Activated CD8-positive, alpha-beta memory T cell treated with anti-CD3 and anti-CD28 coated beads for 1 hour (primary cell): Measurements from ENCODE around the gene GUCY2D.
"Not testable (repeated sequence)": the region's sequence is repeated elsewhere in the genome, so short reads cannot be mapped to it uniquely, and the experiment has no call there.

Source experiments
- DNase-seq, 2 donors: peaks; one replicate each; pipeline ENCODE4 v3.0.0-alpha.2; 2020; ENCODE audit warnings: low read depth in 1 of 2; ENCODE audit errors: extremely low read depth in 1 of 2

Gene GUCY2D

DNA sequence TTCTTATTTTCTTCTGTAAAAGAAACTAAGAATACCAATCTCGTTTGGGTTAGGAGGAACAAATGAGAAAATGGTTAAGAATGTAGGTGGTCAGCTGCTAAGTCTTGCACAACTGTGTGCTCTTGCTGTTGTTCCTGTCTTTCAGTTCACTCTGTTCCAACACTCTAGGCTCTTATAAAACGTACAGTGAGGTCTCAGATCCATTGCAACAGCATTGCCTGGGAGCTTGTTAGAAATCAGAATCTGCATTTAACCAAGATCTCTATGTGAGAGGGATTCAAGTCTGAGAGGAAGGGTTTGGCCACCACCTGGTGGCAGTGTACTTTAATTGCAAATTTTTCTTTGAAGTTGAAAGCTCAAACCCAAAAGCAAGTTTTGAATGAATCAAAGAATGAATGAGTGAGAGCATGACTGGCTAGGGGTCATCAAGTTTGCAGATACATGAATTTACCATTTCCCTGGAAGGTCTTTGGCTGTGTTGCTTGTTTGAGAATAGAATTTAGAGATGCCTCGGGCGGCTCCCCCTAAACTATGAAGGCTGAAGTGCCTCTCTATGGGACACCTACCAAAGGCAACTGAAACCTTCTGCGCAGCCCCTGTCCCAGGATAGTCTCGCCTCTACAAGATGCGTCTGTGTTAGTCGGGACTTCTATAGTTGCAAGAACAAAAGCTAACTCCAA is 39.0 kb downstream of the GUCY2D start:
- DNase-seq: no peak

DNA sequence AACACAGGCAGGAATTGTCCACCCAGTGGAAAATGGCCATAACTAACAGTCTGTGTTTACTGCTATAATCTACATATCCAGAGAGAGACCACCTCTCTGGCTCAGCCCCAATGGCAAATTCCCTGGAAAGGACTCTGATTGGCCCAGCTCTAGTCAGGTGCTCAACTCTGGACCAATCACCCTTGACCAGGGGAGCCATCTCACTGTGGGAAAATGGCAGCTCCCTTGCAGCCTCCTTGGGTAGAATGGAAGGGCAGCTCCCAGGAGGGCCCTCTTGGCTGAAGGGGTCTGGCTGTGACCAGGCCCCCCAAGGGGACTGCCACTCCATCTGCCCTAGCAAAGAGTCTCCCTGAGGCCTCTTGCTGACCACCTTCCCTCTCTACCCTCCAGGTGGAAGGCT is 39.6 kb downstream of the GUCY2D start:
- no peak for DNase-seq

DNA sequence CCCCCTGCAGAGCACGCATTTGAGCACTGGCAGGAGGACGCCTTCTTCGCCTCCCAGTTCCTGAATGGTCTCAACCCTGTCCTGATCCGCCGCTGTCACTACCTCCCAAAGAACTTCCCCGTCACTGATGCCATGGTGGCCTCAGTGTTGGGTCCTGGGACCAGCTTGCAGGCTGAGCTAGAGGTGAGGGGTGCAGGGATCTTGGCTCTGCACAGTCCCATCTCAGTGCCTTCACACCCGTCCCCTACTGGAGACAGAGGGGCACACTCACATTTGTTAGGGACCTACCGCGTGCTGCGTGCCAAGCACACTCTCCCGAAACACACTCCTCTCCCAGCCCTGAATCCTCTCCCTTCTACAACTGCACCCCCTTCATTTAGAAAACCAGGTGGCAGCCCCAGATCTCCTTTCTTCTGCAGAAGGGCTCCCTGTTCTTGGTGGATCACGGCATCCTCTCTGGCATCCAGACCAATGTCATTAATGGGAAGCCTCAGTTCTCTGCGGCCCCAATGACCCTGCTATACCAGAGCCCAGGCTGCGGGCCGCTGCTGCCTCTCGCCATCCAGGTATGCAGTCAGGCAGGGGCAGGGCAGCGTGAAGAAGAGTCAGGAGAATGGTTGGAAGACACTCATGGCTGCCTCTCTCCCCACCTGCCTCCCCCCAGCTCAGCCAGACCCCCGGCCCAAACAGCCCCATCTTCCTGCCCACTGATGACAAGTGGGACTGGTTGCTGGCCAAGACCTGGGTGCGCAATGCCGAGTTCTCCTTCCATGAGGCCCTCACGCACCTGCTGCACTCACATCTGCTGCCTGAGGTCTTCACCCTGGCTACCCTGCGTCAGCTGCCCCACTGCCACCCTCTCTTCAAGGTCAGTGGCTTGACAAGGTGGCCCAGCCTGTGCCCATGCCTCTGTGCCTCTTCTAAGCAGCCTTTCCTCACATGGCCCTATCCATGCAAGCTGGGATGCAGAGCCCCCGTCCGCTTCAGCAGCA is 42.7 kb downstream of the GUCY2D start:
- no peak for DNase-seq

DNA sequence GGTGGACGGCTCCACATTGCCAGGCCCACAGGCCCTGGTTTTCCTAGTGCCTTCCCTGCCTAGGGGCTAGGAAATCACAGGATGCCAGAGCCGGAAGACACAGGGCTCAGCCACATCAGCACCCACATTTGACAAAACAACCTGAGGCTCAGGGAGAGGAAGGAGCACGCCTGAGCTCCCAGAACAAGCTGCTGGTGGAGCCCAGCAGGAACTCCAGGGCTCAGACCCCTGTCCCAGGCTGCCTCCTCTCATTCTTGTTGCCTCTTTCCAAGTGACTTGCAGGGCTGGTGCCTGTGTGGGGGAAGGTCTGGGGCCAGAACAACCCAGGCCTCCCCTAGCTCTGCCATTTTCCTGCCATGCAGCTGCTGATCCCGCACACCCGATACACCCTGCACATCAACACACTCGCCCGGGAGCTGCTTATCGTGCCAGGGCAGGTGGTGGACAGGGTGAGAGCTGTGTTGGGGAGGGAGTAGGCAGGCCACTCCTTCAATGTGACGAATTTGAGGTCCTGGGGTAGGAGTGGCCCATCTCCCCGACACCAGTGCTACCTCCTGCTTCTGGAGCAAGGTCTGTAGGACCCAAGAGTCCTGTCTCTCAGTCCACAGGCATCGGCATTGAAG is 44.0 kb downstream of the GUCY2D start:
- no peak for DNase-seq

DNA sequence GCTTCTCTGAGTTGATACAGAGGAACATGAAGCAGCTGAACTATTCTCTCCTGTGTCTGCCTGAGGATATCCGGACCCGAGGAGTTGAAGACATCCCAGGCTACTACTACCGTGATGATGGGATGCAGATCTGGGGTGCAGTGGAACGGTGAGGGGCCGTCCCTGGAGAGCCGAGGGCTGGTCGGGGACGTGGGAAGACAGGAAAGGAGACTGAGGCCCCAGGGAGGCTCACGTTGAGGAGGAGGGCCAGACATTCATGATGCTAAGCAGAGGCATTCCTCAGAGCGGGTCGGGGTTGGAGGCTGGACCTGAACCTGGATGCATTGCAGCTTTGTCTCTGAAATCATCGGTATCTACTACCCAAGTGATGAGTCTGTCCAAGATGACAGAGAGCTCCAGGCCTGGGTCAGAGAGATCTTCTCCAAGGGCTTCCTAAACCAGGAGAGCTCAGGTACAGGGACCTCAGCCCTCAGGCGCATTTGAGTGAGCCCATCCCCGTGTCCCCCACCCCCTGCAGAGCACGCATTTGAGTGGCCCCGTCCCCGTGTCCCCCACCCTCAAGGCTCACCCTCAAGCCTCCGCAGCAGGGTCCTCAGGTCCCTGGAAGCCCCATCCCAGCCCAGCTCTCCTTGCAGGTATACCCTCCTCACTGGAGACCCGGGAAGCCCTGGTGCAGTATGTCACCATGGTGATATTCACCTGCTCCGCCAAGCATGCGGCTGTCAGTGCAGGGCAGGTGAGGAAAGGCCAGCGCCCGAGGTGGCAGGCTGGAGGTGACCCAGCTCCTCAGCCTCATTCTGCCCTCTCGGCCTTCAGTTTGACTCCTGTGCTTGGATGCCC is 44.7 kb downstream of the GUCY2D start:
- DNase-seq: no peak

DNA sequence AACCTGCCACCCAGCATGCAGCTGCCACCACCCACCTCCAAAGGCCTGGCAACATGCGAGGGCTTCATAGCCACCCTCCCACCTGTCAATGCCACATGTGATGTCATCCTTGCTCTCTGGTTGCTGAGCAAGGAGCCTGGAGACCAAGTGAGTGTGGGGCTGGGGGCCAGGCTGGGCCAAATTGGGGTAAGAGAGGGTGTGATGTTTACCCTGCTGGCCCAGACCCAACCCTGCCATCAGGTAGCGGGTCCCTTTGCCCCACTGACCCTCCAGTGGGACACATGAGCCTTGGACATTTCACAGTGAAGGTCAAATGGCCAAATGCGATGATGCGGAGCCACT is 45.3 kb downstream of the GUCY2D start:
- no peak for DNase-seq

DNA sequence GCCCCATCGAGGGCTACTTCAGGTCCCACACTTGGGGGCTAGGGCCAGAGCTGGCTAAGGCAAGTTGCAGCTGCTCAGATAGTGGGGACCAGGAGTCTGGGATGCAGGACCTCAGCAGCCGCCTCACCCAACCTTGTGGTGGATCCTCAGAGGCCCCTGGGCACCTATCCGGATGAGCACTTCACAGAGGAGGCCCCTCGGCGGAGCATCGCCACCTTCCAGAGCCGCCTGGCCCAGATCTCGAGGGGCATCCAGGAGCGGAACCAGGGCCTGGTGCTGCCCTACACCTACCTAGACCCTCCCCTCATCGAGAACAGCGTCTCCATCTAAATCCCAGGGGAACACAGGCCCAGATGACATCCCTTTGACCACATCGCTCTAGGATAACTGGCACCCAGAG is 45.8 kb downstream of the GUCY2D start:
- DNase-seq: no peak

DNA sequence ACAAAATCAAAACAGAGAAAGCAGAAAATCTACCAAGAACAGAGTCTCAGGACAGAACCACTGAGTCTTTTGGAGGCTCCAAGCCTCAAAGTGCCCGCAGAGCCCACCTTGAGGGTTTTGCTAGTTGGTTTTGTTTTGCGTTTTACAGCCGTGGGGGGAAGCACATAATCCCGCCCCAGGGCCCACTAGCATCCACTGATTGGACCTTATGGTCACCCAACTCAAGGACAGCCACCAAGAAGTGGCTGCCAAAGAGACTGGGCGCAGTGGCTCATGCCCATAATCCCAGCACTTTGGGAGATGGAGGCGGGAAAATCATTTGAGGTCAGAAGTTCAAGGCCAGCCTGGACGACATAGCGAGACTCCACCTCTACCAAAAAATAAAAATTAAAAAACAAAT is 46.3 kb downstream of the GUCY2D start:
- DNase-seq: no peak

DNA sequence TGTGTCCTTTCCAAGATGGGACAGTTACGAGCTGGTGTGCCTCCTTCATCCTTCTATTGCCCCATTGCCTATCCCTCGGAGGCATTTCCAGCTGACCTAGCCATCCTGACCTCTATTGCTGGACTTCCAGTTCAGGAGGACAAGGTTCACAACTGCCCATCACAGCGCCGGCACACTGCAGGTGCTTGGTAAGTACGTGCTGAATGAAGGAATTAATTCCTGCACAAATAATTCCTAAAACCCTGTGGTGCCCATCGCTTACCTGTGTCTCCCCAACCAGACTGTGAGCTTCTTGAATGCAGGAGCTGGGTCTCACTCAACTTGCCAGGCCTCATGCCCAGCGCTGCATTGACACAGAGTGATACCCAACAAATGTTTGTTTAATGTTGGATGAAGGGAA is 49.4 kb downstream of the GUCY2D start:
- no peak for DNase-seq

DNA sequence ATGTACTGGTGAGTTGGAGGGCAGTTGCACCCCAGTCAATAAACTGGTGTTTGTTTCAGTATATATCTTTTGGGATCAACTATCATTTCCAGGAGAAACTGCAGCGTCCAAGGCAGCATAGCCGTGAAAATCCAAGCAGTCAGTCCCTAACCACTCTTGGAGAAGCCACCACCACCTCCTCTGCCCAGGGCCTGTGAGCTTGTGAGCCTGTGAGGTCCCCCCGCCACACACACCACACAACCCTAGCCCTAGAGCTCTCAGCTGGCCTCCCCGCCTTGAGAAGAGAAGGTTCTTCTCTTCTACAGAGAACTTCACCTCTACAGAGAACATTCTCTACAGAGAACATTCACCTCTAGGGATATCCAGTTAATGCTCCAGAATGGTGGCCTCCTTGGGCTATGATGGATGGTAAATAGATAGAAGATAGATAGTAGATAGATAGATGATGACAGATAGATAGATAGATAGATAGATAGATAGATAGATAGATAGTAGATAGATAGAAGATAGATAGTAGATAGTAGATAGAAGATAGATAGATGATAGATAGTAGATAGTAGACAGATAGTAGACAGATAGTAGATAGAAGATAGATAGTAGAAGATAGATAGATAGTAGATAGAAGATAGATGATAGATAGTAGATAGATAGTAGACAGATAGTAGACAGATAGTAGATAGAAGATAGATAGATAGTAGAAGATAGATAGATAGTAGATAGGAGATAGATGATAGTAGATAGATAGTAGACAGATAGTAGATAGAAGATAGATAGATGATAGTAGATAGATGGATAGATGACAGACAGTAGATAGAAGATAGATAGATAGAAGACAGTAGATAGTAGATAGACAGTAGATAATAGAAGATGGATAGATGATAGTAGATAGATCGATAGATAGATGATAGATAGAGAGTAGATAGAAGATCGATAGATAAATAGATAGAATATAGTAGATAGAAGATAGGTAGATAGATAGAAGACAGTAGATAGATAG is 50.1 kb downstream of the GUCY2D start:
- no peak for DNase-seq

DNA sequence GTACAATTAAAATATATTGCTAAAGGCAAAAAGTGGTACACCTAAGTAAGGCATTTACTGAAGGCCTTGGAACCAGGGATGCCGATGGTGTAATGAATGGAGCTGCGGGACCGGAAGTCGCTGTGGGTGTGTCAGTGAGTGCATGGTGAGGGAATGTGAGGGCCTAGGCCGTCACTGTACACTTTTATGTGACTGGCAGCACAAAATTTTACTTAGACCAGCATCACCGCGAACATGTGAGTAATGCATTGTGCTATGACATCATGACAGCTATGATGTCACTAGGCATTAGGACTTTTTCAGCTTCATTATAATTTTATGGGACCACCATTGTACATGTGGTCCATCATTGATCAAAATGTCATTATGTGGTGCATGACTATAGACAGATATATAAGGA is 51.2 kb downstream of the GUCY2D start:
- no peak for DNase-seq

DNA sequence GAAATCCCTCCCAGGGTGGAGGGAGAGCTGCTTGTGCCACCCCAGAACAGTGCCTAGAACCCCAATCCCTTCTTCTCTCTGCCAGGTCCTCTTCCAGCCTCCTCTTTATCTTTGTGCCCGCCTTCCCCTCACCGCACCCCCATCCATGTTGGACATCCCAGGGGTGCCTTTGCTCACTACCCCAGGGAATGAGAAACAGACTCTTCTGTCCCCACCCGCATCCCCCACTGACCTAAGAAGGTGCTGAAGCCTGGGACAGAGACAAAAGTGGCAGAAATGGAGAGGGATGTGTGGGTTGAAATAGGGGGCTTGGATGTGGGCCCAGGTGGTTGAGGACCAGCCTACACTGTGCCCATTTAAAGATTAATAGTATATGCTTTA is 53.4 kb downstream of the GUCY2D start:
- no peak for DNase-seq

DNA sequence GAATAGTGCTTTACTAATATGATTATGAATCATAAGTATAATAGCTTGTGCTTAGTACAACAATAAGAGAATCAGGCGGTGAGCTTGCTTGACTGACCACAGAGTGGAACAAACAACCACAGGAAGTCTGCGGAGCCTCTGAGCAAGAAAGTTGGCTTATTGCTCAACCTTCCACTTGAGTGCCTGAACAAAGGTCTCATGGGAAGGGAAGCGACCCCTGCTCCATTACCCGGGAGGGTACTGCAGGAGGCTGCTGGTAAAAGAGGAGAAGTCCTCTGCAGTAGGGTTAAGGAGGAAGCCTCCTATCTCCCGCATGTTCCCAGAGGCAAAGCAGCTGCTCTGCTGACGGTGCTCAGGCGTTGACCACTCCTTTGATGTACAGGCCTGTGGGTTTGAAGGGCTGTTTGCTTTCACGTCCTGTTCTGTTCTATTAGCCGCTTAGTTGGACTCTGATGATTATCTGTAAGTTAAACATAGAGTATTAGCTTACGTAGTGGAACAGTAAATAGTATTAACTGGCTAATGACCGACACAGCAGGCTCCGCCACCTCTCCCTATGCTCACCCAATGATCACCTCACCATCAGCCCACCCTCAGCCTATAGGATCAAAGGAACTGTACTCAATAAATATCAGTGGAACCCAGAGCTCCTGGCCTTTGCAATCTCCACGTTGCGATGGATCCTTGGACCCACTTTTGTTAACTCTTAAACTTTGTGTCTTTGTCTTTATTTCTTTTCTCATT is 54.0 kb downstream of the GUCY2D start:
- DNase-seq: no peak

DNA sequence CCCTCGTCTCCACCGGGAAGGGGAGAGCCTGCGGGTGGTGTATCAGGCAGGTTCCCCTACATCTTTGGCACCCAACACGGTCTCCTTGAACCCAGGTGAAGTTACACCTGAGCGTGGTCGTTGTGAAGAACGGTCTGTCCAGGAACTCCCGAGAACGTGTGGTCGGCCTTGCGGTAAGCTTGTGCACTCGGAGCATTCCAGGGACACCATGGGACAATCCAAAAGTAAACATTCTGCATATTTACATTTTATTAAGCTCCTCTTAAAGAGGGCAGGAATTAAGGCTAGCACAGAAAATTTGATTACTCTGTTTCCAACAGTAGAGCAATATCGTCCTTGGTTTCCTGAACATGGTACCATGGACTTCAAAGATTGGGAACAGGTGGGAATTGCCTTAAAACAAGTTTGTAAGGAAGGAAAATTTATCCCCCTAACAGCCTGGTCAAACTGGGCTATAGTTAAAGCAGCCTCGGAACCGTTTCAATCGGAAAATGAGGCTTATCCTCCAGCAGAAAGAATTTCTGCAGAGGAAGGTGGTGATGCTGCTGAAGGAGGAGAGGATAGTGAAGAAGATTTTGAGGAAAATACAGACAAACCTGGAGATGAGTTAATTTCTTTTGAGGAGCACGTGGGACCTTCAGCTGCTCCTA is 54.7 kb downstream of the GUCY2D start:
- DNase-seq: no peak

DNA sequence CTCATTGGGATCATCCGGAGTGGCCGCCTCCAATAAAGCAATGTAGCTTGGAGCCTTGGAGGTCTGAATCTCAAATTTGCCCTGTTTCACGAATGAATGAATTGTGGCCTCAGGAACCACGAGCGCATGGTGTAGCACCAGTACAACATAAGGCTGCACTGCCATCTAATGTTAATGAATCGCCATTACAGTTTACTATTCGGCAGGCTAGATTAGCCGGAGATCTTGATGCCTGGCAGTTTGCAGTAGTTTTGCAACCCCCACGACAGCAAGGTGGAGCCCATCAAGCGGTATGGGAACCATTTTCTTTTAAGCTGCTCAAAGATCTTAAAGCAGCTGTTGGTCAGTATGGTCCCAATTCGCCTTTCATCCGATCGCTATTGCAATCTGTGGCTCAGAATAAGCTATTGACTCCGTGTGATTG is 55.3 kb downstream of the GUCY2D start:
- no peak for DNase-seq

DNA sequence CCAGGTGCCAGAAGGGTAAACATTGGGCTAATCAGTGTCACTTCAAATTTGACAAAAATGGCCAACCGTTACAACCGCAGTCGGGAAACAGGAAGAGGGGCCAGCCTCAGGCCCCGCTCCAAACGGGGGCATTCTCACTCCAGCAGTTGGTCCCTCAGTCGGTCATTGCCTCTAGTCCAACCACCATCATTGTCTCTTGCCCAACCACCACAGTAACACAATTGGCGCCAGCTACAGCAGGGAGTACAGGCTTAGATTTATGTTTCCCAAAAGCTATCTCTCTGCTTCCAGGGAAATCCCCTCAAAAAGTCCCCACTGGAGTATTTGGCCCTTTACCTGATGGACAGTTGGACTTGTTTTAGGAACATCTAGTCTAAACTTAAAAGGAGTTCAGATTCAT is 56.7 kb downstream of the GUCY2D start:
- DNase-seq: no peak

DNA sequence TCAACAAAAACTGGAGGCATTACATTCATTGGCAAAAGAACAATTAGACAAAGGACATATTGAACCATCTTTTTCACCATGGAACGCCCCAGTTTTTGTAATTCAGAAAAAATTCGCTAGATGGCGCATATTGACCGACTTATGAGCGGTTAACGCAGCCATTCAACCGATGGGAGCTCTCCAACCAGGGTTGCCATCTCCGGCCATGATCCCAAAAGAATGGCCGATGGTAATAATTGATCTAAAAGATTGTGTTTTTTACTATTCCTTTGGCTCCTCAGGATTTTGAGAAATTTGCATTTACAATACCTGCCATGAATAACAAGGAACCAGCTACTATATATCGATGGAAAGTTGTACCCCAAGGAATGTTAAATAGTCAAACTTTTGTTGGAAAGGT is 57.9 kb downstream of the GUCY2D start:
- DNase-seq: peak in 1 of 2 donors; percentile 18

DNA sequence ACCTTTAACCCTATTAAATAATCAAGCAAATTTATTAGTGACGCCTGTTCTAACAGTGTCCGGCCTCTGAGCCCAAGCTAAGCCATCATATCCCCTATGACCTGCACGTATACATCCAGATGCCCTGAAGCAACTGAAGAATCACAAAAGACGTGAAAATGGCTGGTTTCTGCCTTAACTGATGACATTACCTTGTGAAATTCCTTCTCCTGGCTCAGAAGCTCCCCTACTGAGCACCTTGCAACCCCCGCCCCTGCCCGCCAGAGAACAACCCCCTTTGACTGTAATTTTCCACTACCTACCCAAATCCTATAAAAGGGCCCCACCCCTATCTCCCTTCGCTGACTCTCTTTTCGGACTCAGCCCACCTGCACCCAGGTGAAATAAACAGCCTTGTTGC is 59.4 kb downstream of the GUCY2D start:
- DNase-seq: not testable (repeated sequence)

DNA sequence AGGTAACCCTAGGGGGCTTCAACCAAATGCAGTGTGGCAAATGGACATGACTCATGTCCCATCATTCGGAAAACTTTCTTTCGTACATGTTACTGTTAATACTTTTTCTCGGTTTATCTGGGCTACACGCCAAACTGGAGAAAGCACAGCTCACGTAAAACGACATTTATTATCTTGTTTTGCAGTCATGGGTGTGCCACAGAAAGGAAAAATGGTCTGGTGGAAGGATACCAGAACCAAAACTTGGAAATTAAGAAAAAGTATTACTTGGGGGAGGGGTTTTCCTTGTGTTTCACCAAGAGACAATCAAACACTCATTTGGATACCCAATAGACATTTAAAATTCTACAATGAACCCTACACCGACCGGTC is 60.0 kb downstream of the GUCY2D start:
- DNase-seq: no peak
